ENCODE results near the gene HUWE1.

DNA sequence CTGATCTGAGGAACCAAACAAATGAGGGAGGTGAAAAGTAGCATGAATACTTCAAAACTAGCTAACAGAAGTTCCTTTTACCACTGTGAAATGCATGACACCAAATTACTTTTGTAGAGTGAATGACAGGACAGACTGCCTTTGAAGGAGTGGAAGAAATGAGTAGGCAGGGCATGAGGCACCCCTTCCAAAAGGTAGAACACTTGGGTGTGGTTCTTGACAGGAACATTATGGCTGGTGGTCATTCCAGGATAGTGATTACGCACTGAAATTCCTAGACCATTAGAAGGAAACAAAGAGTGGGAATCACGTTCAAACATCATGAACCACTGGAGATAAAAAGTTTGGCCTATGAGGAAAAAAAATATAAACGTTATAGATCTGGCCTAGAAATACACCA, 4.9 kb downstream of the HUWE1 start:
- TF ChIP-seq POLR2AphosphoS5 (IDR thresholded peaks at IDR 0.05; ENCODE audit: insufficient read depth in 1 of 2, low read depth in 1 of 2), result no peak
- TF ChIP-seq POLR2A (IDR thresholded peaks at IDR 0.05), result no peak
